NCI-H1417 treated with DMSO at 0.1 percent for 48 hours (cell line): ENCODE data around the gene OVOL2.

Experiments
- DNase-seq: peaks from one replicate; lab custom pipeline; 2025; lab: John Stamatoyannopoulos, UW

The OVOL2 gene

DNA sequence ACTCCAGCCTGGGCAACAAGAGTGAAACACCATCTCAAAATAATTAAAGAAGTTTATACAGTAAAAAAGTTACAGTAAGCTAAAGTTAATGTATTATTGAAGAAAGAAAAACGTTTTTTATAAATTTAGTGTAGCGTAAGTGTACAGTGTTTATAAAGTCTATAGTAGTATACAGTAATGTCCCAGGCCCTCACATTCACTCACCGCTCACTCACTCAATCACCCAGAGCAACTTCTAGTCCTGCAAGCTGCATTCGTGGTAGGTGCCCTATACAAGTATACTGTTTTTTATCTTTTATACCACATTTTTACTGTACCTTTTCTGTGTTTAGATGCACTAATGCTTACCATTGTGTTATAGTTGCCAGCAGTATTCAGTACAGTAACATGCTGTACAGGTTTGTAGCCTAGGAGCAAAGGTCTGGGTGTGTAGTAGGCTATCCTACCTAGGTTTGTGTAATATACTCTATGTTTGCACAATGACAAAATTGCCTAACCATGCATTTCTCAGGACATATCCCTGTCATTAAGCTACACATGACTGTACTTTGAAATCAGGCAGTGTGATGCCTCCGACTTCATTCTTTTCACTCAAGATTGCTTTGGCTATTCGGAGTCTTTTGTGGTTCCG is 72.2 kb downstream of the OVOL2 start:
- no peak for DNase-seq

DNA sequence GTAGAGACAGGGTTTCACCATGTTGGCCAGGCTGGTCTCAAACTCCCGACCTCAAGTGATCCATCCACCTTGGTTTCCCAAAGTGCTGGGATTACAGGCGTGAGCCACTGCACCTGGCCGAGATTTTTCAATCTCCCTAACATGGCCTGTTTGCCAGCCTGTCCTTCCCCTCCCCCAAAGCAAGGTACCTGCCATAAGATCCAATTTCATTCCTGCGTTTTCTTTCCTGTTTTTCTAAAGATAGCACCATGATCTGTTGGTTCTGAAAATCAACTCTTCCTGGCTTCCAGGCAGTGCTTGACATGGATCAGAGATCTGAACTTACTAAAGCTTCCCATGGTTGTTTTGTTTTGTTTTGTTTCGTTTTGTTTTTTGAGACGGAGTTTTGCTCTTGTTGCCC is 81.4 kb downstream of the OVOL2 start:
- DNase-seq = no peak
